Osteoblast (primary cell): Measurements from ENCODE around the gene AP3B2. TPM values are rescaled to one million over a fixed set of nuclear protein-coding genes. Genes with fewer than 3 reads are reported as not detected.

Source experiments
- DNase-seq: peaks from one replicate; pipeline ENCODE4 v3.0.0; 2011; ENCODE audit warnings: low spot score, mixed read lengths; ENCODE audit not compliant: insufficient read length; ENCODE audit errors: missing footprints
- H2AFZ ChIP-seq: 2 replicates; pipeline ENCODE4 v1.6.0; 2011; ENCODE audit warnings: mild to moderate bottlenecking, low read length
- H3K27ac ChIP-seq: 2 replicates; pipeline ENCODE4 v1.5.1; 2011; ENCODE audit warnings: mild to moderate bottlenecking, low read depth, low read length, moderate library complexity
- H3K27me3 ChIP-seq: 2 replicates; pipeline ENCODE4 v1.6.0; 2012; ENCODE audit warnings: mild to moderate bottlenecking, control low read depth, inconsistent platforms, low read length, moderate library complexity; ENCODE audit not compliant: insufficient read depth
- H3K36me3 ChIP-seq: 2 replicates; pipeline ENCODE4 v1.5.1; 2011; ENCODE audit warnings: mild to moderate bottlenecking, low read length, control low read depth, moderate library complexity; ENCODE audit not compliant: insufficient read depth
- H3K4me1 ChIP-seq: 2 replicates; pipeline ENCODE4 v1.5.1; 2011; ENCODE audit warnings: mild to moderate bottlenecking, low read length, control low read depth, moderate library complexity; ENCODE audit not compliant: insufficient read depth
- H3K4me2 ChIP-seq: 2 replicates; pipeline ENCODE4 v1.6.0; 2011; ENCODE audit warnings: mild to moderate bottlenecking, low read length; ENCODE audit not compliant: insufficient read depth
- H3K4me3 ChIP-seq: fragments of 200-600 bp; sonication (generic); 3 replicates; pipeline ENCODE4 v1.5.1; 2012; ENCODE audit warnings: mild to moderate bottlenecking, low read length, inconsistent platforms; ENCODE audit not compliant: insufficient read depth
- H3K79me2 ChIP-seq: 2 replicates; pipeline ENCODE4 v1.6.0; 2012; ENCODE audit warnings: mild to moderate bottlenecking, low read length, control low read depth, inconsistent platforms; ENCODE audit not compliant: insufficient read depth
- H3K9me3 ChIP-seq: 2 replicates; pipeline ENCODE4 v1.5.1; 2011; ENCODE audit warnings: low read depth, low read length, control low read depth
- H4K20me1 ChIP-seq: 2 replicates; pipeline ENCODE4 v1.6.0; 2012; ENCODE audit warnings: mild to moderate bottlenecking, low read length, control low read depth; ENCODE audit not compliant: insufficient read depth
- total RNA-seq: library from RNA; depleted of rRNA; stranded (reverse); fragments of >200 nt; gene quantifications from 2 replicates; pipeline ENCODE4 v1.2.3, GENCODE V29; 2012
- TF ChIP-seq, protein P1 (sequence below): IDR thresholded peaks from 2 replicates; pipeline ENCODE4 v1.5.1; 2011; ENCODE audit warnings: mild to moderate bottlenecking, low read depth, low read length, moderate library complexity; ENCODE audit errors: extremely low read depth

The AP3B2 gene
- total RNA-seq, 1 donor, result 0.36 TPM

DNA sequence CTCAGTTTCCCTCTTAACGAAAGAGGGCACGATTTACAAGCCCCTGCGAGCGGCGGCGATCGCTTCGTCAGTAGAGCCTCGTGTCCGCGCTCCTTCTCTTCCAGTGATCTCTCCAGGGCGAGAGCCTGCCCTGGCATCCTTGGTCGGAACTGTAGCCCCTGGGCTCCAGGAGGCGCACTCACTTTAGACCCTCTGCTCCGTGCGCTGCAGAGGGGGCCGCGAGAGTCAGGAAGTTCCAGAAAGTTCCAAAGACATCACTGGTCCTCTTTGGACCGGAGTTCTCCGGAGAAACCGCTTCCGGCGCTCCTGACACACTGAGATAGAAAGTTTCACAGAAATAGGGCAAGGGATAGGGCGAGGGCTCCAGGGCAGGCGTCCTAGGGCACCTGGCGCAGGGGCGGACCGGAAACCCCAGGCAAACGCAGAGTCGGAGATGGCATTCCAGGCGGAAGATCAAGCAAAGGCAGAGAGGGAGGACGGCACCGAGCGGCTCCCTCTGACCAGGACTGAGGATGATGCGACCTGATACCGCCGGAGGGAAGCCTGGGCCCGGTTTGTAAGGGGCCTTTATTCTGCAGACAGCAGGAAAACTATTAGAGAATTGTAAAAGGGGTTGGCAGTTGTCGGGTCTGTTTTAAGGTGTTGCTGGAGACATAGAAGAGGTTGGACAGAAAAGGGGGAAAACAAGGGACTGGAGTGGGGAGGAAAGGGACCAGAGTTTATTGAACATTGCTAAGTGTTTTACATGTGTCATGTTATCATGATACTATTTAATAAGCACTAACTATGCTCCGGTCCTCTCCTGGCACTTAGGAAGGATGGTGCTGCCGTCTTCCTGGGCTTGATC lies 61.2 kb downstream of the AP3B2 start:
- peak overlapping the region; percentile 25 for H2AFZ ChIP-seq
- H4K20me1 ChIP-seq, result no peaks in the 10 kb centered on the region
- TF ChIP-seq, protein P1, sequence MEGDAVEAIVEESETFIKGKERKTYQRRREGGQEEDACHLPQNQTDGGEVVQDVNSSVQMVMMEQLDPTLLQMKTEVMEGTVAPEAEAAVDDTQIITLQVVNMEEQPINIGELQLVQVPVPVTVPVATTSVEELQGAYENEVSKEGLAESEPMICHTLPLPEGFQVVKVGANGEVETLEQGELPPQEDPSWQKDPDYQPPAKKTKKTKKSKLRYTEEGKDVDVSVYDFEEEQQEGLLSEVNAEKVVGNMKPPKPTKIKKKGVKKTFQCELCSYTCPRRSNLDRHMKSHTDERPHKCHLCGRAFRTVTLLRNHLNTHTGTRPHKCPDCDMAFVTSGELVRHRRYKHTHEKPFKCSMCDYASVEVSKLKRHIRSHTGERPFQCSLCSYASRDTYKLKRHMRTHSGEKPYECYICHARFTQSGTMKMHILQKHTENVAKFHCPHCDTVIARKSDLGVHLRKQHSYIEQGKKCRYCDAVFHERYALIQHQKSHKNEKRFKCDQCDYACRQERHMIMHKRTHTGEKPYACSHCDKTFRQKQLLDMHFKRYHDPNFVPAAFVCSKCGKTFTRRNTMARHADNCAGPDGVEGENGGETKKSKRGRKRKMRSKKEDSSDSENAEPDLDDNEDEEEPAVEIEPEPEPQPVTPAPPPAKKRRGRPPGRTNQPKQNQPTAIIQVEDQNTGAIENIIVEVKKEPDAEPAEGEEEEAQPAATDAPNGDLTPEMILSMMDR, result no peak
- peaks cover 50% of the 10 kb centered on the region for H3K27me3 ChIP-seq
- peak; percentile 65 for DNase-seq
- H3K27ac ChIP-seq, result no peak overlapping the region
- no peaks in the 10 kb centered on the region for H3K36me3 ChIP-seq
- H3K4me3 ChIP-seq, result peak overlapping the region; percentile 58
- H3K4me1 ChIP-seq, result no peaks in the 10 kb centered on the region
- no peaks in the 10 kb centered on the region for H3K79me2 ChIP-seq
- H3K9me3 ChIP-seq, result no peaks in the 10 kb centered on the region
- peak overlapping the region; percentile 72 for H3K4me2 ChIP-seq

DNA sequence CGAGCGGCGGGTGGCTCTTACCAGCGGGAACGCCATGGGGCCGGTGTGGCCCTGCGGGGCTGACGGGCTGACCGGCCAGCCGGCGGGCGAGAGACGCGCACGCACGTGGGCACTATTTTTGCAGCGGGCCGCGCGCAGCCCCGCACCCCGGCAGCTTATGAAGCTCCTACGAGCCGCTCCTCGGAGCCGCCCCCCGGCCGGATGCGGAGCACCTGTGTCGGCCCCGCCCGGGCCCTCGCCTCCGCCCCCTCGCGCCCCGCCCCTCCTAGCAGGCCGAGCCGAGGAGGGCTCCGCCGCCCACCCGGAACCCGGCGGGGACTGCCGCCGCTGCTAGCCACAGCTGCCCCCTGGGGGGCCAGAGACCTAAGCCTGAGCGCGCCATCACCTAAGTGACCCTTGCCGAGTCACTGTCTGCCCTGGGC lies 61.8 kb downstream of the AP3B2 start:
- Histone ChIP-seq H4K20me1 (no peaks in the 10 kb centered on the region), H3K4me1 (no peaks in the 10 kb centered on the region), H3K27me3 (peaks cover 51% of the 10 kb centered on the region), H3K4me3 (peak overlapping the region; percentile 58), H3K36me3 (no peaks in the 10 kb centered on the region), H3K4me2 (peak overlapping the region; percentile 72), H3K79me2 (no peaks in the 10 kb centered on the region), H3K27ac (no peak overlapping the region), H2AFZ (peak overlapping the region; percentile 25), H3K9me3 (no peaks in the 10 kb centered on the region)
- no peak for DNase-seq
- TF ChIP-seq, protein P1, result no peak

DNA sequence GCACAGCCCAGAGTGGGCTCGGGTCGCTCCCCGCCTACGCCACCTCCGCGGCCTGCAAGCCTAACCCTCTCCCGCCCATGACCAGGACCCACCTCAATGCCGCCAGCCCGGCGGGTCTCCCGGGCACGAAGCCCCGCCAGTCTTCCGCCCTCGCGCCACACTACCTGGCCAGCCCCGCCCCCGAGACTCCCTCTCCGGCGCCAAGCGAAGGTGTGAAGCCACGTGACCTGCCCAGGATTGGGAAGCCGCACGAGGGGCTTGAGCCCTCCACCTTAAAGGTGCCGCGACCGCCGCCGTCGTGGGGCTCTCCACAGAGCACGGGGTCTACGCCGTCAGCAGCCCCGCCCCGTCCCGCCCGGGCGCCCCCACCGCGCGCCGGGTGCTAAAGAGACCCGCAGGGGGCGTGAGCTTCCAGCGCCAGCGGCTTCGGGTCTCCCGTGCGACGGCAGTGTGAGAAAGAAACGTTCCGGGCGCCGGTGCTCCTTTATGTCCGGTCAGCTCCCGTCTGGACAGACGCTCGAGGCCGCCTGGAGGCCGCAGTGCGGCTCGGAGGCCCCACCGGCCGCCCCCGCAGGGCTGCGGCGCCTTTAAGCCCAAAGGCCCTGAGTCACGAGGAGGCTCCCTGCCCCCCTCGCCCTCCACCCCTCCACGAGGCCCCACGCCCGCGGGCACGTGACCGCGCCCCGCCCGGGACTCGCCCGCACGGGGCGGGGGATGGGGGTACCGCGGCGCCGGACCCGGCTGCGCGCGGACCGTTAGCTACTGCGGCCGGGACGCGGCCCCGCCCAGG lies 62.4 kb downstream of the AP3B2 start, which contains the start of gene CPEB1:
CPEB1 (minus strand) TSS at position 319 of the 790 bp plus-strand sequence. CDS start 18,904 bp downstream, outside the sequence.
- Histone ChIP-seq H3K36me3 (no peaks in the 10 kb centered on the region), H3K4me2 (peak within 1 kb of the TSS; percentile 72), H3K4me1 (no peaks in the 10 kb centered on the region), H3K79me2 (no peaks in the 10 kb centered on the region), H2AFZ (peak within 1 kb of the TSS; percentile 25), H4K20me1 (no peaks in the 10 kb centered on the region), H3K4me3 (peak within 1 kb of the TSS; percentile 58), H3K27me3 (peaks cover 53% of the 10 kb centered on the region), H3K9me3 (no peaks in the 10 kb centered on the region), H3K27ac (no peak within 1 kb of the TSS)
- DNase-seq, result peak; percentile 93
- TF ChIP-seq, protein P1, result no peak
